ENCODE measurements around the gene ENO2.

GRCh38 chr12:6890789-6891645 is 23.4 kb upstream of the ENO2 start:
- peak; percentile 80; the same call in 1 of the 2 replicates for TF ChIP-seq TAF1 (IDR thresholded peaks at IDR 0.05; ENCODE audit: borderline replicate concordance, low read depth, low read length)
- peak; percentile 76 for TF ChIP-seq POLR2AphosphoS5 (IDR thresholded peaks at IDR 0.05; ENCODE audit: low read depth, low read length)
